H9 (cell line): ENCODE measurements around the gene PAK1. TPM values are rescaled to one million over a fixed set of nuclear protein-coding genes. Genes with fewer than 3 reads are reported as not detected.

ENCODE experiments used
- DNase-seq: peaks from one replicate; pipeline ENCODE4 v3.0.0-alpha.2; 2017
- H2AFZ ChIP-seq: one replicate; pipeline ENCODE4 v1.6.1; 2013; ENCODE audit warnings: mild to moderate bottlenecking, low read length, control low read depth, moderate library complexity
- H2AK5ac ChIP-seq: 2 replicates; pipeline ENCODE4 v1.6.1; 2013; ENCODE audit warnings: low read length, control low read depth, mixed read lengths; ENCODE audit not compliant: insufficient read length
- H2BK120ac ChIP-seq: one replicate; pipeline ENCODE4 v1.6.1; 2013; ENCODE audit warnings: low read depth, mild to moderate bottlenecking, low read length, control low read depth, inconsistent platforms; ENCODE audit not compliant: poor library complexity, severe bottlenecking
- H2BK12ac ChIP-seq: 2 replicates; pipeline ENCODE4 v1.6.1; 2013; ENCODE audit warnings: low read length, control low read depth, mixed read lengths, low read depth; ENCODE audit not compliant: insufficient read length
- H2BK15ac ChIP-seq: 2 replicates; pipeline ENCODE4 v1.6.1; 2013; ENCODE audit warnings: low read depth, low read length, control low read depth
- H2BK20ac ChIP-seq: one replicate; pipeline ENCODE4 v1.6.1; 2013; ENCODE audit warnings: low read depth, mild to moderate bottlenecking, low read length, control low read depth, inconsistent platforms; ENCODE audit not compliant: poor library complexity, severe bottlenecking
- H2BK5ac ChIP-seq: 2 replicates; pipeline ENCODE4 v1.6.1; 2013; ENCODE audit warnings: low read length, control low read depth, mixed read lengths; ENCODE audit not compliant: insufficient read length
- H3K14ac ChIP-seq: 2 replicates; pipeline ENCODE4 v1.6.1; 2013; ENCODE audit warnings: low read length, control low read depth; ENCODE audit not compliant: insufficient read depth
- H3K18ac ChIP-seq: 2 replicates; pipeline ENCODE4 v1.6.1; 2013; ENCODE audit warnings: low read depth, mild to moderate bottlenecking, mixed read lengths, low read length, control low read depth; ENCODE audit not compliant: insufficient read length
- H3K23ac ChIP-seq: 2 replicates; pipeline ENCODE4 v1.6.1; 2013; ENCODE audit warnings: low read length, control low read depth, mixed read lengths, low read depth; ENCODE audit not compliant: insufficient read length
- H3K23me2 ChIP-seq: 2 replicates; pipeline ENCODE4 v1.6.1; 2013; ENCODE audit warnings: low read depth, mild to moderate bottlenecking, mixed read lengths, low read length, control low read depth; ENCODE audit not compliant: insufficient read length, poor library complexity, severe bottlenecking
- H3K27ac ChIP-seq: 2 replicates; pipeline ENCODE4 v1.5.1; 2013; ENCODE audit warnings: low read length, control low read depth, mixed read lengths, low read depth; ENCODE audit not compliant: insufficient read length
- H3K27me3 ChIP-seq: 2 replicates; pipeline ENCODE4 v1.6.1; 2013; ENCODE audit warnings: low read length, control low read depth, inconsistent platforms; ENCODE audit not compliant: insufficient read depth
- H3K4ac ChIP-seq: 2 replicates; pipeline ENCODE4 v1.6.1; 2013; ENCODE audit warnings: low read depth, mild to moderate bottlenecking, control low read depth, inconsistent platforms, low read length, moderate library complexity
- H3K4me1 ChIP-seq: 2 replicates; pipeline ENCODE4 v1.6.1; 2013; ENCODE audit warnings: low read length, control low read depth, inconsistent platforms; ENCODE audit not compliant: insufficient read depth
- H3K4me2 ChIP-seq: 2 replicates; pipeline ENCODE4 v1.6.1; 2013; ENCODE audit warnings: low read length, control low read depth, mixed read lengths; ENCODE audit not compliant: insufficient read length, insufficient read depth
- H3K56ac ChIP-seq: 2 replicates; pipeline ENCODE4 v1.6.1; 2013; ENCODE audit warnings: low read depth, mild to moderate bottlenecking, mixed read lengths, low read length, control low read depth; ENCODE audit not compliant: insufficient read length
- H3K79me1 ChIP-seq: 2 replicates; pipeline ENCODE4 v1.6.1; 2013; ENCODE audit warnings: low read depth, mild to moderate bottlenecking, moderate library complexity, low read length, control low read depth, inconsistent platforms; ENCODE audit not compliant: insufficient read depth, poor library complexity, severe bottlenecking
- H3K79me2 ChIP-seq: 2 replicates; pipeline ENCODE4 v1.6.1; 2013; ENCODE audit warnings: low read length, control low read depth, inconsistent platforms; ENCODE audit not compliant: insufficient read depth
- H3K9ac ChIP-seq: 2 replicates; pipeline ENCODE4 v1.6.1; 2013; ENCODE audit warnings: low read length, control low read depth, mixed read lengths; ENCODE audit not compliant: insufficient read length; ENCODE audit errors: extremely low read depth
- H3K9me3 ChIP-seq: one replicate; pipeline ENCODE4 v1.6.1; 2013; ENCODE audit warnings: low read depth, low read length, inconsistent platforms; ENCODE audit not compliant: control insufficient read depth
- H3T11ph ChIP-seq: one replicate; pipeline ENCODE4 v1.6.1; 2013; ENCODE audit warnings: mild to moderate bottlenecking, low read length, control low read depth, inconsistent platforms
- H4K20me1 ChIP-seq: one replicate; pipeline ENCODE4 v1.6.1; 2013; ENCODE audit not compliant: control insufficient read depth, insufficient read length, insufficient read depth
- H4K5ac ChIP-seq: 2 replicates; pipeline ENCODE4 v1.6.1; 2013; ENCODE audit warnings: low read depth, mild to moderate bottlenecking, mixed read lengths, low read length, control low read depth; ENCODE audit not compliant: insufficient read length
- H4K8ac ChIP-seq: replicated peaks from 2 replicates; pipeline ENCODE4 v1.6.1; 2013; ENCODE audit warnings: low read length, control low read depth, mixed read lengths, low read depth; ENCODE audit not compliant: insufficient read length
- H4K91ac ChIP-seq: 2 replicates; pipeline ENCODE4 v1.6.1; 2013; ENCODE audit warnings: low read depth, mild to moderate bottlenecking, moderate library complexity, mixed read lengths, low read length, control low read depth; ENCODE audit not compliant: insufficient read length
- H3K27ac Mint-ChIP-seq, 3 experiments: 2 replicates in 2 of 3; 3 replicates in 1 of 3; pipeline ENCODE4 v1.8.0; 2020 to 2021; ENCODE audit warnings: mixed read lengths in 3 of 3, mild to moderate bottlenecking in 1 of 3, moderate library complexity in 1 of 3
- H3K27me3 Mint-ChIP-seq: 2 replicates; pipeline ENCODE4 v1.8.0; 2021; ENCODE audit warnings: low read depth, mild to moderate bottlenecking, moderate library complexity, mixed read lengths
- H3K36me3 Mint-ChIP-seq, 3 experiments: 2 replicates in 2 of 3; 3 replicates in 1 of 3; pipeline ENCODE4 v1.8.0; 2020 to 2021; ENCODE audit warnings: low read depth in 3 of 3, mixed read lengths in 3 of 3; ENCODE audit not compliant: insufficient read depth in 1 of 3
- H3K4me1 Mint-ChIP-seq, 2 experiments: 2 replicates each; pipeline ENCODE4 v1.8.0; 2020; ENCODE audit warnings: mixed read lengths in 2 of 2
- H3K4me3 Mint-ChIP-seq, 2 experiments: 2 replicates in 1 of 2; 3 replicates in 1 of 2; pipeline ENCODE4 v1.8.0; 2020 to 2021; ENCODE audit warnings: mild to moderate bottlenecking in 2 of 2, mixed read lengths in 2 of 2, moderate library complexity in 1 of 2
- H3K9me3 Mint-ChIP-seq, 2 experiments: 2 replicates in 1 of 2; 3 replicates in 1 of 2; pipeline ENCODE4 v1.8.0; 2020; ENCODE audit warnings: mild to moderate bottlenecking in 2 of 2, mixed read lengths in 2 of 2, moderate library complexity in 1 of 2
- WGBS: extraction: QIAGEN DNeasy Blood & Tissue Kit; methylation state at CpG from one replicate; pipeline ENCODE4 v1.1.7; 2013; ENCODE audit warnings: missing lambda C conversion rate, low lambda C conversion rate, mixed read lengths; ENCODE audit not compliant: insufficient read length; ENCODE audit errors: extremely low coverage; 5-methylcytosine and 5-hydroxymethylcytosine counted together
- total RNA-seq: library from RNA; stranded (reverse); gene quantifications from 2 replicates; pipeline ENCODE4 v1.2.1, GENCODE V29; 2021
- TF ChIP-seq, protein P1 (sequence below): fragments of 200-600 bp; sonication (generic); conservative IDR thresholded peaks from 3 replicates; pipeline ENCODE4 v1.8.0; 2021; ENCODE audit warnings: antibody characterized with exemption, mild to moderate bottlenecking

Gene PAK1
- total RNA-seq, 1 experiment from 2014 or later: 122 TPM

DNA sequence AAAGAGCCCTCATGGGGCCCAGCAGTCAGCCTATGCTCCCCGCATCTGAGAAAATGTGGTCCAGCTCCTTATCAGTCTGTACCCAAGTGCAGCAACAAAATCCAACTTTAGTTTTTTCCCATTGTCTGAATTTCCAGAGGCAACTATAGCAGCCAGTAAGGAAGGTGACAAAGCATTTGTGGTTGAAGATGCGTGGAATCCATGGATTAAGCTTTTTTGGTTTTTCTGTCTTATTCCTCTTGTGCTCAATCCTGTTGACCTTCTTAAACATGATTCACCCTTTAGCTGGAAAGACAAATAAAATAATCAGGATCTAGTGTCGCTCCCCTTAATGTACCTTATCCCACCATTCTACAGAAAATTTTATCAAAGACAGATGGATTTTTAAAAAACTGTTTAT is 186.8 kb downstream of the PAK1 start:
- Mint-ChIP-seq H3K27ac (no peak overlapping the region), H3K9me3 (no peaks in the 10 kb centered on the region), H3K36me3 (no peaks in the 10 kb centered on the region), H3K4me1 (no peaks in the 10 kb centered on the region), H3K27me3 (no peaks in the 10 kb centered on the region), H3K4me3 (no peak overlapping the region)
- Histone ChIP-seq H2BK20ac (no peak overlapping the region), H4K8ac (no peak overlapping the region), H3K4ac (no peak overlapping the region), H3K79me2 (no peaks in the 10 kb centered on the region), H3K9me3 (no peaks in the 10 kb centered on the region), H4K91ac (no peak overlapping the region), H3K79me1 (no peaks in the 10 kb centered on the region), H2BK15ac (no peak overlapping the region), H3K27me3 (no peaks in the 10 kb centered on the region), H3K23me2 (no peaks in the 10 kb centered on the region), H2AK5ac (no peak overlapping the region), H2BK120ac (no peak overlapping the region), H3K18ac (no peak overlapping the region), H3K14ac (no peak overlapping the region), H2BK5ac (no peak overlapping the region), H4K20me1 (no peaks in the 10 kb centered on the region), H3K4me2 (no peak overlapping the region), H3K23ac (no peak overlapping the region), H3K9ac (no peak overlapping the region), H3K4me1 (no peaks in the 10 kb centered on the region), H2BK12ac (no peak overlapping the region), H3K56ac (no peak overlapping the region), H3T11ph (no peak overlapping the region), H4K5ac (no peak overlapping the region), H3K27ac (no peak overlapping the region), H2AFZ (no peak overlapping the region)
- no CpG with 5 or more reads among the region's 3 CpGs for WGBS
- DNase-seq: no peak
- TF ChIP-seq, protein P1, sequence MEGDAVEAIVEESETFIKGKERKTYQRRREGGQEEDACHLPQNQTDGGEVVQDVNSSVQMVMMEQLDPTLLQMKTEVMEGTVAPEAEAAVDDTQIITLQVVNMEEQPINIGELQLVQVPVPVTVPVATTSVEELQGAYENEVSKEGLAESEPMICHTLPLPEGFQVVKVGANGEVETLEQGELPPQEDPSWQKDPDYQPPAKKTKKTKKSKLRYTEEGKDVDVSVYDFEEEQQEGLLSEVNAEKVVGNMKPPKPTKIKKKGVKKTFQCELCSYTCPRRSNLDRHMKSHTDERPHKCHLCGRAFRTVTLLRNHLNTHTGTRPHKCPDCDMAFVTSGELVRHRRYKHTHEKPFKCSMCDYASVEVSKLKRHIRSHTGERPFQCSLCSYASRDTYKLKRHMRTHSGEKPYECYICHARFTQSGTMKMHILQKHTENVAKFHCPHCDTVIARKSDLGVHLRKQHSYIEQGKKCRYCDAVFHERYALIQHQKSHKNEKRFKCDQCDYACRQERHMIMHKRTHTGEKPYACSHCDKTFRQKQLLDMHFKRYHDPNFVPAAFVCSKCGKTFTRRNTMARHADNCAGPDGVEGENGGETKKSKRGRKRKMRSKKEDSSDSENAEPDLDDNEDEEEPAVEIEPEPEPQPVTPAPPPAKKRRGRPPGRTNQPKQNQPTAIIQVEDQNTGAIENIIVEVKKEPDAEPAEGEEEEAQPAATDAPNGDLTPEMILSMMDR: no peak
